Activated CD8-positive, alpha-beta memory T cell treated with anti-CD3 and anti-CD28 coated beads, Interleukin-2, amount 50 U/mL, for 1 hour (primary cell): ENCODE results near the gene OR7C2.

ENCODE experiments used
- DNase-seq: peaks from one replicate; pipeline ENCODE4 v3.0.0-alpha.2; 2020; ENCODE audit errors: extremely low read depth

OR7C2 gene

DNA sequence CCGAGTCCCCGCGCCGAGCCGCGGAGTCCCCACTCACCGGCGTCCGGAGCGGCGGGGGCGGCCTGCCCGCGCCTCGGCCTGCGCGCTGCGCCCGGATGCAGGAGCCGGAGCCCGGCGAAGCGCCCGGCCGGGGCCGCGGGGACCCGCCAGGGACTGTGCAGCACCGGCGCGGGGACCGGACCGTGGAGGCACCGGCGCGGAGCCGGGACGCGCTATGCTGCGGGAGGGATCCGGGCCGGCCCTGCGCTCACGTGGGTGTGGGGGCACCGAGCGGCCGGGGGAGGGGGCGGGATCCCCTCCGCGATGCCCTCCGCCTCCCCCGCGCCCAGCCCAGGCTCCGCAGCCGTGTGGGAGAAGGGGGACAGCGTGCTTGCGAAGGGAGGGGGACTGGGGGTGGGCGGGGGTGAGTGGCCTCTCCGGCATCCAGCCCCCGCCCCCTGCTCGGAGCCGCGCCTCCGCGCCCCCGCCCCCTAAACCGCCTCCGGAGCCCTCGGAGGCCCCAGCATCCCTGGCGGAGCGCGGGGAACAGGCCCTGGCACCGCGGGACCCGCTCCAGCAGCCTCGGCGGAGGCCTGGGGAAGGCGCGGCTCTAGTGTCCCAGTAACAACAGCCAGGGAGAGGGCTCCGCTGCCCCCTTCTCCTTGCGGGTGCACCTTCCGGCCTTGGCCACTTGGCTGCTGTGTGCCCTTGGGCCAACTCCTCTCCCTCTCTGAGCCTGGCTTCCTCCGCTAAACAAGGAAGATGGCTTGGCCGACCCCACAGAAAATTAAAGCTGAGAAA is 38.4 kb downstream of the OR7C2 start, which contains the start of gene SLC1A6:
TSS of gene SLC1A6 (minus strand) at position 389 of the 780 bp plus-strand sequence. CDS start 6,954 bp downstream, outside the sequence.
- DNase-seq, result no peak

GRCh38 chr19:14985133-14985532 is 43.8 kb downstream of the OR7C2 start:
- DNase-seq, result no peak
